GM06990 (cell line): Measurements from ENCODE around the gene HES1.

Experiments used
- DNase-seq: peaks from one replicate; pipeline ENCODE4 v3.0.0-alpha.2; 2011; ENCODE audit not compliant: insufficient read length; ENCODE audit errors: extremely low read depth
- H3K27me3 ChIP-seq: replicated peaks from 2 replicates; pipeline ENCODE4 v1.6.0; 2011; ENCODE audit warnings: low read length; ENCODE audit not compliant: control insufficient read depth, insufficient read depth
- H3K36me3 ChIP-seq: 2 replicates; pipeline ENCODE4 v1.5.1; 2011; ENCODE audit warnings: low read length; ENCODE audit not compliant: control insufficient read depth, insufficient read depth
- H3K4me3 ChIP-seq: replicated peaks from 2 replicates; pipeline ENCODE4 v1.5.1; 2011; ENCODE audit warnings: low read depth, mild to moderate bottlenecking, control low read depth, low read length
- CTCF ChIP-seq: IDR thresholded peaks from 2 replicates; pipeline ENCODE4 v1.5.1; 2011; ENCODE audit warnings: low read length, control low read depth, mild to moderate bottlenecking, inconsistent platforms; ENCODE audit not compliant: insufficient read depth, poor library complexity, severe bottlenecking

Gene HES1

GRCh38 chr3:194136519-194137007 lies 615 bp downstream of the HES1 start:
- no peak for TF ChIP-seq CTCF
- H3K4me3 ChIP-seq, result peak overlapping the region; percentile 81
- 0 out of 2 replicates have a peak, but pooled peaks cover 2% of the 10 kb centered on the region for H3K36me3 ChIP-seq
- H3K27me3 ChIP-seq, result no peaks in the 10 kb centered on the region
- DNase-seq, result no peak

GRCh38 chr3:194137008-194137505 lies 1.1 kb downstream of the HES1 start:
- Histone ChIP-seq H3K27me3 (no peaks in the 10 kb centered on the region), H3K4me3 (peak overlapping the region; percentile 81), H3K36me3 (0 out of 2 replicates have a peak, but pooled peaks cover 2% of the 10 kb centered on the region)
- DNase-seq, result peak; percentile 66
- no peak for TF ChIP-seq CTCF

GRCh38 chr3:194137506-194138474 lies 1.8 kb downstream of the HES1 start:
- H3K36me3 ChIP-seq, result 0 out of 2 replicates have a peak, but pooled peaks cover 2% of the 10 kb centered on the region
- DNase-seq, result peak; percentile 84
- peak; percentile 47 for TF ChIP-seq CTCF
- no peaks in the 10 kb centered on the region for H3K27me3 ChIP-seq
- H3K4me3 ChIP-seq, result peak overlapping the region; percentile 81

GRCh38 chr3:194138732-194139070 lies 2.8 kb downstream of the HES1 start:
- DNase-seq, result no peak
- no peaks in the 10 kb centered on the region for H3K27me3 ChIP-seq
- H3K4me3 ChIP-seq, result no peak overlapping the region
- no peak for TF ChIP-seq CTCF
- 0 out of 2 replicates have a peak, but pooled peaks cover 2% of the 10 kb centered on the region for H3K36me3 ChIP-seq

GRCh38 chr3:194139071-194139813 lies 3.3 kb downstream of the HES1 start:
- Histone ChIP-seq H3K4me3 (no peak overlapping the region; the same call in 1 of the 2 replicates), H3K27me3 (no peaks in the 10 kb centered on the region)
- DNase-seq, result no peak

More at GRCh38 chr3:194139071-194139813, 3.3 kb downstream of the HES1 start:
- 0 out of 2 replicates have a peak, but pooled peaks cover 2% of the 10 kb centered on the region for H3K36me3 ChIP-seq
- no peak for TF ChIP-seq CTCF
